Progenitor cell of endocrine pancreas (in vitro differentiated cells): ENCODE results near the gene COMMD9. TPM values are rescaled to one million over a fixed set of nuclear protein-coding genes. Genes with fewer than 3 reads are reported as not detected.

Experiments
- DNase-seq: peaks from one replicate; pipeline ENCODE4 v3.0.0; 2021; ENCODE audit warnings: low spot score; ENCODE audit not compliant: unreplicated experiment
- H3K27ac Mint-ChIP-seq: 2 replicates; pipeline ENCODE4 v1.8.0; 2021; ENCODE audit warnings: mild to moderate bottlenecking, moderate library complexity, mixed read lengths
- H3K27me3 Mint-ChIP-seq: 2 replicates; pipeline ENCODE4 v1.8.0; 2021; ENCODE audit warnings: mixed read lengths
- H3K36me3 Mint-ChIP-seq: 2 replicates; pipeline ENCODE4 v1.8.0; 2022; ENCODE audit warnings: mixed read lengths; ENCODE audit not compliant: insufficient read depth
- H3K4me1 Mint-ChIP-seq: 2 replicates; pipeline ENCODE4 v1.8.0; 2021; ENCODE audit warnings: low read depth, mixed read lengths
- H3K4me3 Mint-ChIP-seq: 2 replicates; pipeline ENCODE4 v1.8.0; 2021; ENCODE audit warnings: low read depth, mild to moderate bottlenecking, moderate library complexity, mixed read lengths
- H3K9me3 Mint-ChIP-seq: 2 replicates; pipeline ENCODE4 v1.8.0; 2021; ENCODE audit warnings: low read depth, mixed read lengths
- total RNA-seq: library from RNA; stranded (reverse); gene quantifications from 2 replicates; pipeline ENCODE4 v1.2.1, GENCODE V29; 2021
- TF ChIP-seq, protein P1 (sequence below): fragments of 200-600 bp; sonication (generic); IDR thresholded peaks from one replicate; pipeline ENCODE4 v1.5.0; 2021; ENCODE audit warnings: antibody characterized with exemption, mild to moderate bottlenecking; ENCODE audit not compliant: unreplicated experiment

The COMMD9 gene
- total RNA-seq, 1 donor from 2014 or later = 79.7 TPM

- H3K4me3 Mint-ChIP-seq = no peak overlapping the region
Observed at GRCh38 chr11:36313750-36314433, 24.7 kb upstream of the COMMD9 start.

GRCh38 chr11:36312611-36313472 lies 23.6 kb upstream of the COMMD9 start:
- H3K4me3 Mint-ChIP-seq = no peak overlapping the region
- peaks cover 12% of the 10 kb centered on the region for H3K27me3 Mint-ChIP-seq
- TF ChIP-seq, protein P1, sequence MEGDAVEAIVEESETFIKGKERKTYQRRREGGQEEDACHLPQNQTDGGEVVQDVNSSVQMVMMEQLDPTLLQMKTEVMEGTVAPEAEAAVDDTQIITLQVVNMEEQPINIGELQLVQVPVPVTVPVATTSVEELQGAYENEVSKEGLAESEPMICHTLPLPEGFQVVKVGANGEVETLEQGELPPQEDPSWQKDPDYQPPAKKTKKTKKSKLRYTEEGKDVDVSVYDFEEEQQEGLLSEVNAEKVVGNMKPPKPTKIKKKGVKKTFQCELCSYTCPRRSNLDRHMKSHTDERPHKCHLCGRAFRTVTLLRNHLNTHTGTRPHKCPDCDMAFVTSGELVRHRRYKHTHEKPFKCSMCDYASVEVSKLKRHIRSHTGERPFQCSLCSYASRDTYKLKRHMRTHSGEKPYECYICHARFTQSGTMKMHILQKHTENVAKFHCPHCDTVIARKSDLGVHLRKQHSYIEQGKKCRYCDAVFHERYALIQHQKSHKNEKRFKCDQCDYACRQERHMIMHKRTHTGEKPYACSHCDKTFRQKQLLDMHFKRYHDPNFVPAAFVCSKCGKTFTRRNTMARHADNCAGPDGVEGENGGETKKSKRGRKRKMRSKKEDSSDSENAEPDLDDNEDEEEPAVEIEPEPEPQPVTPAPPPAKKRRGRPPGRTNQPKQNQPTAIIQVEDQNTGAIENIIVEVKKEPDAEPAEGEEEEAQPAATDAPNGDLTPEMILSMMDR = no peak
- no peak overlapping the region for H3K27ac Mint-ChIP-seq
- no peaks in the 10 kb centered on the region for H3K36me3 Mint-ChIP-seq
- no peak for DNase-seq
- H3K4me1 Mint-ChIP-seq = no peaks in the 10 kb centered on the region
- H3K9me3 Mint-ChIP-seq = no peaks in the 10 kb centered on the region

More at GRCh38 chr11:36313750-36314433, 24.7 kb upstream of the COMMD9 start:
- no peaks in the 10 kb centered on the region for H3K4me1 Mint-ChIP-seq
- DNase-seq = no peak
- TF ChIP-seq, protein P1 = no peak
- H3K27ac Mint-ChIP-seq = no peak overlapping the region
- no peaks in the 10 kb centered on the region for H3K36me3 Mint-ChIP-seq
- H3K9me3 Mint-ChIP-seq = no peaks in the 10 kb centered on the region
- H3K27me3 Mint-ChIP-seq = peaks cover 9% of the 10 kb centered on the region

GRCh38 chr11:36311926-36312595 lies 22.8 kb upstream of the COMMD9 start:
- no peak for DNase-seq
- Mint-ChIP-seq H3K4me3 (no peak overlapping the region), H3K27ac (no peak overlapping the region), H3K9me3 (no peaks in the 10 kb centered on the region), H3K36me3 (no peaks in the 10 kb centered on the region), H3K27me3 (peaks cover 11% of the 10 kb centered on the region), H3K4me1 (no peaks in the 10 kb centered on the region)
- TF ChIP-seq, protein P1 = no peak

GRCh38 chr11:36309779-36310178 lies 20.6 kb upstream of the COMMD9 start:
- Mint-ChIP-seq H3K36me3 (no peaks in the 10 kb centered on the region), H3K27me3 (peaks cover 7% of the 10 kb centered on the region), H3K9me3 (no peaks in the 10 kb centered on the region), H3K27ac (no peak overlapping the region), H3K4me3 (no peak overlapping the region), H3K4me1 (no peaks in the 10 kb centered on the region)
- TF ChIP-seq, protein P1 = no peak
- DNase-seq = no peak

DNA sequence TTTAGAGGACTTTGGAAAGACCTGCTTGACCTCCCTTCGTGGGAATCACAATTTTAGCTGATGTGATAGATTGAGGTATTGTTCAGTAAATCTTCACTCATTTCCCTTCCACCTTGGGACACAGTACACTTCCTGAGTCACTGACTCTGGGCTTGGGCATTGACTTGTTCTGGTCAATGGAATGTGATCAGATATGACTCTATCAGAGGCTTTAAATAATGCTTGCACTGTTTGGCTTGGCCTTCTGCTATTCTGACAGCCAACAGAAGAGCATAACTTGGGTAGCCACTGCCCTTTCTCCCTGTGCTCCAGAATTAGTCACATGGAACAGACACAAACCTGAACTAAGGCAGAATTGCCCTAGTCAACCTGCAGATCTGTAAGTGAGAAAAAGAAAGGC lies 19.4 kb upstream of the COMMD9 start:
- TF ChIP-seq, protein P1 = no peak
- Mint-ChIP-seq H3K27me3 (peaks cover 7% of the 10 kb centered on the region), H3K27ac (no peak overlapping the region), H3K4me3 (no peak overlapping the region), H3K9me3 (no peaks in the 10 kb centered on the region), H3K36me3 (no peaks in the 10 kb centered on the region), H3K4me1 (peaks cover 3% of the 10 kb centered on the region)
- no peak for DNase-seq
